ENCODE data around the gene TM6SF1.
"Not testable (repeated sequence)": the region's sequence is repeated elsewhere in the genome, so short reads cannot be mapped to it uniquely, and the experiment has no call there.

TM6SF1 gene

GRCh38 chr15:83088876-83089275 lies 18.6 kb upstream of the TM6SF1 start:
- no peak for DNase-seq (ENCODE audit: low read depth)

- DNase-seq (ENCODE audit: low read depth), result no peak
These were observed 17.0 kb upstream of the TM6SF1 start for GRCh38 chr15:83090465-83090864.

GRCh38 chr15:83091965-83092308 lies 15.5 kb upstream of the TM6SF1 start:
- DNase-seq (ENCODE audit: low read depth), result not testable (repeated sequence)

- no peak for DNase-seq (ENCODE audit: low read depth)
These were observed 15.0 kb upstream of the TM6SF1 start for GRCh38 chr15:83092309-83092976.

- no peak for DNase-seq (ENCODE audit: low read depth)
These were observed 12.9 kb upstream of the TM6SF1 start for GRCh38 chr15:83094583-83094982.

- no peak for DNase-seq (ENCODE audit: low read depth)
These were observed 9.4 kb upstream of the TM6SF1 start for GRCh38 chr15:83098079-83098478.

- DNase-seq (ENCODE audit: low read depth), result no peak
These were observed 8.2 kb upstream of the TM6SF1 start for GRCh38 chr15:83099290-83099689.

GRCh38 chr15:83100097-83100646 lies 7.3 kb upstream of the TM6SF1 start:
- no peak for DNase-seq (ENCODE audit: low read depth)

- no peak for DNase-seq (ENCODE audit: low read depth)
These were observed 5.1 kb upstream of the TM6SF1 start for GRCh38 chr15:83102346-83102745.

- no peak for DNase-seq (ENCODE audit: low read depth)
These were observed 3.3 kb upstream of the TM6SF1 start for GRCh38 chr15:83104141-83104540.

- no peak for DNase-seq (ENCODE audit: low read depth)
These were observed 2.0 kb upstream of the TM6SF1 start for GRCh38 chr15:83105440-83105839.

- DNase-seq (ENCODE audit: low read depth), result no peak
These were observed 366 bp downstream of the TM6SF1 start for GRCh38 chr15:83107841-83108181.

- no peak for DNase-seq (ENCODE audit: low read depth)
These were observed 1.1 kb downstream of the TM6SF1 start for GRCh38 chr15:83108266-83109219.

- no peak for DNase-seq (ENCODE audit: low read depth)
These were observed 2.1 kb downstream of the TM6SF1 start for GRCh38 chr15:83109532-83109931.

- DNase-seq (ENCODE audit: low read depth), result no peak
These were observed 2.9 kb downstream of the TM6SF1 start for GRCh38 chr15:83110381-83110780.

- no peak for DNase-seq (ENCODE audit: low read depth)
These were observed 3.7 kb downstream of the TM6SF1 start for GRCh38 chr15:83111149-83111548.

- DNase-seq (ENCODE audit: low read depth), result no peak
These were observed 4.9 kb downstream of the TM6SF1 start for GRCh38 chr15:83112233-83112955.

- DNase-seq (ENCODE audit: low read depth), result no peak
These were observed 5.5 kb downstream of the TM6SF1 start for GRCh38 chr15:83112956-83113299.

- no peak for DNase-seq (ENCODE audit: low read depth)
These were observed 6.6 kb downstream of the TM6SF1 start for GRCh38 chr15:83113881-83114674.

- no peak for DNase-seq (ENCODE audit: low read depth)
These were observed 7.4 kb downstream of the TM6SF1 start for GRCh38 chr15:83114856-83115255.

- no peak for DNase-seq (ENCODE audit: low read depth)
These were observed 8.0 kb downstream of the TM6SF1 start for GRCh38 chr15:83115410-83115809.
